ENCODE results near the gene IL16.
A peak's percentile ranks its signal among the peaks of the same experiment; 100 is the strongest.

IL16 gene

DNA sequence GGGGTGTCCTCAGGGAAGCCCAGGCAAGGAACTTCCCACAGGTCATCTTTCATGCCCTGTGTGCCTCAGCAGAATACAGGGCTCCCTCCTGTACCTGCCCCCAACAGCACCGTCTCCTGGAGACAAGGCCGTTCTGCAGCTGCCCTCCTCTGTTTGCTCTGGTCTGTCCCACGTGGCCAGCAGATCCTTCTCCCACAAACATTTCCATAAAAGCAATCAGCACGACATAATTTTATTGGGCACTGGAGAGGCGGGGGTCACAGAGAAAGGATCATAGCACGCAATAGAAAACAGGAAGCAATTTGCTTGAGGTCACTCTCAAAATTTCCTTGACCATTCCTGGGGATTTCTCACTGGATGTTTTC is 97.8 kb downstream of the IL16 start:
- DNase-seq (ENCODE audit: low read depth): no peak

DNA sequence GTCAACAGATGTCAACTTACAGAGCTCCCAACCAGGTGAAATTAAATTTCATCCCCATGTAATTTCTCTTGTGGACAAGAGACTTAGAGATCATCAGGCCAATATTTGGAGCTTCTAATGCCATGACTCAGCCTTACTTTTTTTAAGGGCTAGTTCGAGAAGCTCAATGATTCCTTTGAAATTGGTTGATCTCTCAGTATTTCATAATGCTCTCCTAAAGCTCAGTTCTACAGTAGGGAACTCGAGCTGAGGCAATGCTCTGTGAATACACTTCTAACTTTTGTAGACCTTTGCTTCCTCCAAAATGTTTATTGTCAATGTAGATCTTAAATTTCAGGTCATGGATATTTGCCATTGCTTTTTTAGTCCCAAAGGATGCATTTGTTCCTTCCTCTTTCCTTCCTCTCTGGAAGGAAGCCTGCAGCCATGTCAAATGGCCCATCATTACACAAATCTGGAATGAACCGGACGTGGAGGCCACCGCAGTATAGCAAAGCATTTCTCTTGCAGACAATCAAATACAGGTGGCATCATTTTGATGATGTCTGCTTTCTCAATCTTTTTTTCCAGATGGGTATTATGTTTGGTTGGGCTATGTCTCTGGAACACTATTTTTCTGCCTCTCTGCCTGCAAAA is 98.9 kb downstream of the IL16 start:
- DNase-seq (ENCODE audit: low read depth): no peak

DNA sequence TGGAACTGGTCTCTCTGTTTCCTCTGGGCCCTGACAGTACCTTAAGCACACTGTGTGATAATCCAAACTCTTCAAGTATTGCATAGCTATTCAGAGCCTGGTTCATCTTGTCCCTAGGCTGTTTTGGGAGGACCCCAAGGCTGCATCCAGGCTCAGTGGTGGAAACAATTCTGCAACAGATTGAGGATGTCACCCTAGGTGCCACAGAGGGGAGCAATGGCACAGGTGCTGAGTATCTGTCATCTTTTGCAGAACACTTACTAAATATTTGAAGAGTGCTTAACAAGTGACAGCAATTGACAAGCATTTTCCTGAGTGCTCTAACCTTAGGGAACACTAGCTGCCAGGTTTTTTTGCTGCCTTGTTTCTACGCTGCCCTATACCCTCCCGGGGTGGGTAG is 99.5 kb downstream of the IL16 start:
- no peak for DNase-seq (ENCODE audit: low read depth)

DNA sequence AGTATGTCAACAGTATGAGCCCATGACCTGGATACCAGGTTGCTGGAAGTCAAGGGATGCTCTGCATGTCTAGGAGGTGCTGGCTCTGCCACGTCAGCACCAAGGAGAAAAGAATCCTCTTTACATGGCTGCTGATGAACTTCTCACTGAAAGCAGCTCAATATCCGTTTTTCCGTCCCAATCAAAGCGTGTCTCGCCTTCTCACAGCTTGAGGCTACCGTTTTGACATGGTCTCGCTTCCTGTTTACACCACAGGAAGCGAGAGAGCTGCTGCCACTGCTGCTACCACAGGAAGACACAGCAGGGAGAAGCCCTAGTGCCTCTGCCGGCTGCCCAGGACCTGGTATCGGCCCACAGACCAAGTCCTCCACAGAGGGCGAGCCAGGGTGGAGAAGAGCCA is 100.0 kb downstream of the IL16 start:
- peak; percentile 75 for DNase-seq (ENCODE audit: low read depth)

DNA sequence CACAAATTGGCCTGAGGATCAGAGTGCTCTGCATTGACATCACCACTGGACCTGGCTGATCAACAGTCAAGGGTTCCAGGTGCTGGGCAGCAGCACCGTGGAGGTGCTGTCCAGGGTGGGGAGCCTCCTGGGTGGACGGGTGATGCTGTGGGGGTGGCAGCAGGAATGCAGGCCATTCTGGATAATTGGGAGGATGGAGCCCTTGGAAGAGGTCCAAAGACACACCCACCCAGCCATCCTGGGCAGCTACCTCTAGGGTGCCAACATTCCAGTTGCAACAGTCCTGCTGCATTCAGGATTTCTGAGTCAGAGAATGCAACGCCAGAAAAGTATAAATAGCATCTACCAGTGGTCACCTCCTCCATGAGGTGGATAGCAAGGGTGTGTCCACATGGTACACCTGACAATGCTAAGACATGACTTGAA is 100.5 kb downstream of the IL16 start:
- DNase-seq (ENCODE audit: low read depth): no peak

DNA sequence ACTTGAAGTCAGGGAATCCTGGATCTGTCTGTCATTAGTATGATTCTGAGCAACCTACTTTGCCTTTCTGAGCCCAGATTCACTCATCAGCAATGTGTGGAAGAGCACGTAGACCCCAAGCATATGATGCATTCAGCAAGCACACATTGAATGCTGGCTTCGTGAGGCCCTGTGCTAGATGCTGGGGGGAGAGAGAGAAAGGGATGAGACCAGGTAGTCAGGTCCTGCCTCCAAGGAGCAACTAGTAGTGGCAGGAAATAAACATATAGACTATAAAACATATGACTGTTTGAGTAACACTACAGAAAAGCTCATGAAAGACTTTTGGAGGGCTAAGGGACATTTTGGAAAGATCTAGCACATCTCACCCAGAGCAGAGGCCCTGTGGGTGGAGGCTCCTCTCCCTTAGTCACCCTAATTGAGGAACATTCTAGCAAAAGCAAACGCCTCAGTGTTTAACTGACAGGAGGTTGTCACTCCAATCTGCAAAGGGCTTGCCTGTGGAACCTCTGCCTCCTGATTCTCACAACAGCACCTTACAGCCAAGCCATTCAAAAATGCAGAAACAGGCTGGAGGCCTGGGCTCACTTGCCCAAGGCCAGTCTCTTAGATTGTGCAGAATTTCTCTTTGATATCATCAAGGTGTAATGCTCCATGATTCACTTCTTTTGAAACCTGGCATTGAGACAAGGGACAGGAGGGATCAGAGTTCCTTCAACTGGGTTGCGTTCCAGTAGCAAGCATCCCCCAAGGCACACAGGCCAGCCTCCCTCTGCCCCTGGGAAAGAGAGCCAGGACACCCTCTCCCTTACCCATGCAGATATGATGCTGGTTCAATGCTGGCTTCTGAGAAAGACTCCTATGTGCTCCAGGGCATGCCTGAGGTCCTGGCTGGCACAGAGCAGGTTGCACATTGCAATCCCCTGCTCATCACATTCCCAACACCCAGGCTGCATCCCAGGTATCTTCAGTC is 101.2 kb downstream of the IL16 start:
- no peak for DNase-seq (ENCODE audit: low read depth)

DNA sequence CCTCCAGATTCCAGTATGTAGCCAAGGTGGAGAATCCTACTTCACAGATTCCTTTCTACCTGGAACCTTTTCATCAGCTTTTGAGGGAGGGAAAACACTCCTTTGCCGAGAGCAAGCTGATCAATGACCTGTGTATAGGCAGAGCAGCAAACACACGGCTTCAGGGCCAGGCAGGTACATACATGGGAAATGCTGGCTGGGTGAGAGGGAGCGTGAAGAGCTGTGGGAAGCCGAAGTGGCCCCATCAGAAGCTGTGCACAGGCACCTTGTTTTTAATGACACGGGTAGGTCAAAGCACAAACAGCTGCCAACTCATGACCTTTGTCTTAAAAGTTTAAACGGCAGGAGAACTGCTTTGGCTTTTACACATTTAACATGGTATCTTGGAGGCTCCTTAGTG is 101.9 kb downstream of the IL16 start:
- no peak for DNase-seq (ENCODE audit: low read depth)

DNA sequence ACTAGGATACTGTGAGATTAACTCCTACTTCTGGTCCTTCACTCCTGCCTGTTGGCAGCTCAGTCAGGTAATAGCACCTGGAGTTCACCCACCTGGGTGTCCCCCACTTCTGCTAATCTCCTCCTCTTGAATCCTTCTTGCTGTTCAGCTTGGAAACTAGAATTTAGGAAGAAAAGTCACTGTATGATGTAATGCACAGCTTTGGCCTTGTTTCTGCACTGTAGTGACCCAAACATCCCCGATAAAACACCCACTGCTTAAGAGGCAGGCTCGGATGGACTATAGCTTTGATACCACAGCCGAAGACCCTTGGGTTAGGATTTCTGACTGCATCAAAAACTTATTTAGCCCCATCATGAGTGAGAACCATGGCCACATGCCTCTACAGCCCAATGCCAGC is 102.5 kb downstream of the IL16 start:
- no peak for DNase-seq (ENCODE audit: low read depth)

DNA sequence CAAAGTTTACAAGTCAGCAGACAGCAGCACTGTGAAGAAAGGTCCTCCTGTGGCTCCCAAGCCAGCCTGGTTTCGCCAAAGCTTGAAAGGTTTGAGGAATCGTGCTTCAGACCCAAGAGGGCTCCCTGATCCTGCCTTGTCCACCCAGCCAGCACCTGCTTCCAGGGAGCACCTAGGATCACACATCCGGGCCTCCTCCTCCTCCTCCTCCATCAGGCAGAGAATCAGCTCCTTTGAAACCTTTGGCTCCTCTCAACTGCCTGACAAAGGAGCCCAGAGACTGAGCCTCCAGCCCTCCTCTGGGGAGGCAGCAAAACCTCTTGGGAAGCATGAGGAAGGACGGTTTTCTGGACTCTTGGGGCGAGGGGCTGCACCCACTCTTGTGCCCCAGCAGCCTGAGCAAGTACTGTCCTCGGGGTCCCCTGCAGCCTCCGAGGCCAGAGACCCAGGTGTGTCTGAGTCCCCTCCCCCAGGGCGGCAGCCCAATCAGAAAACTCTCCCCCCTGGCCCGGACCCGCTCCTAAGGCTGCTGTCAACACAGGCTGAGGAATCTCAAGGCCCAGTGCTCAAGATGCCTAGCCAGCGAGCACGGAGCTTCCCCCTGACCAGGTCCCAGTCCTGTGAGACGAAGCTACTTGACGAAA is 103.1 kb downstream of the IL16 start:
- no peak for DNase-seq (ENCODE audit: low read depth)

DNA sequence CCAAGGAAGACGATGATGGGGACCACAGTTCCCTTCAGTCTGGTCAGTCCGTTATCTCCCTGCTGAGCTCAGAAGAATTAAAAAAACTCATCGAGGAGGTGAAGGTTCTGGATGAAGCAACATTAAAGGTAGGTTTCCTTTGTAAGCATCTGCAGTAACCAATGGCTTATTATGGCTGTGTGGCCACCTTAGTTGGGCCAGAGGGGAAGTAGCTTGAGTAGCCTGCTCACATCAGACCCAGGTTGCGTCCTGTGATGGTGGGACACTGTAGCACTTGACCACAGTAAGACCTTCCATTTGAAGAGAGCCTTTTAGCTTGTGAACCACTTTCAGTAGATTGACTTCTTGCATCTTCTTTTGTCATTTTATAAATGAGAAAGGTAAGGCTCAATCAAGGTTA is 104.7 kb downstream of the IL16 start:
- DNase-seq (ENCODE audit: low read depth): no peak

DNA sequence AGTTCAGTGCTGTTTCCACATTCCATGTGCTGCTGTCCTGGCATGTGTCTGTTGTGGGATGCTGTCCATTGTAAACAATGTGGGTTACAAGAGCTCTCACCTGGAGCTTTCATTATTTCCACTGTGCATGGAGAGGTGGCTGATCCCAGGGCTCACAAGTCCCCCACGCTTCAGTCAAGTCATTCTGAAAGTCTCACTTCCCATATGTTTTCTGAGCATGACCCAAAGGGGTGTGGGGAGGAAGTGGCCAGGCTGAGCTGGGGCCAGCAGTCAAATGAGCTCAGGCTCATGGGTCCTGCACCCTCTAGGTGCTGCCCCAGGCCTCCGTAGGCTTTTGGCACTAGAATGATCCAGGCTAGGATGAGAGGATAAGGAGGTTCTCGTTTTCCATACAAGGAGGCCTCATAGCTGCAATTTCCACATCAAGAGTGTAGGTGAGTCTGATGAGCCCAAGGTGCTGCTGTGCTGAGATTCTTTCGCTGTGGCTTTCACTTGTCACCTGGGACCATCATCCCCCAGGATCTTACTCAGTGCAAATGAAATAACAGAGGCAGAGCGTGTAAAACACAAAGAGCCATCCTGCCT is 105.2 kb downstream of the IL16 start:
- no peak for DNase-seq (ENCODE audit: low read depth)

DNA sequence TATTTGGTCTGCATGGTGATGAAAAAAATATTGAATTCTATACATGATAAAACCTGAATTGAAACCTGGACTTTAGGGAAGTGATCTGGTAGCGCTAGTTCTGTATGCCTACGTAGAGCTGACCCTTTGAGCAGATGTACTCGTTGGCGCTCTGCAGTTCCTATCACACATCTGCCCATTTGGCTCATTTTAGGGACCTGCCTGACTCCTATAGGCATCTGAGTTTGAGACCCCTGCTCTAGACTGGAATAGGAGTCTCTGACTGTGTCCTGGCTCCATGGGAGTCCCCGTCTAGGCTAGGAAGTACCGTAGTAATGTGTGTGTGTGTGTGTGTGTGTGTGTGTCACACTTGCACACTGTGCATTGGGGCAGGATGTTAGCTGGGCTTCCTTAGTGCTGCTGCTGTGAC is 106.0 kb downstream of the IL16 start:
- no peak for DNase-seq (ENCODE audit: low read depth)

DNA sequence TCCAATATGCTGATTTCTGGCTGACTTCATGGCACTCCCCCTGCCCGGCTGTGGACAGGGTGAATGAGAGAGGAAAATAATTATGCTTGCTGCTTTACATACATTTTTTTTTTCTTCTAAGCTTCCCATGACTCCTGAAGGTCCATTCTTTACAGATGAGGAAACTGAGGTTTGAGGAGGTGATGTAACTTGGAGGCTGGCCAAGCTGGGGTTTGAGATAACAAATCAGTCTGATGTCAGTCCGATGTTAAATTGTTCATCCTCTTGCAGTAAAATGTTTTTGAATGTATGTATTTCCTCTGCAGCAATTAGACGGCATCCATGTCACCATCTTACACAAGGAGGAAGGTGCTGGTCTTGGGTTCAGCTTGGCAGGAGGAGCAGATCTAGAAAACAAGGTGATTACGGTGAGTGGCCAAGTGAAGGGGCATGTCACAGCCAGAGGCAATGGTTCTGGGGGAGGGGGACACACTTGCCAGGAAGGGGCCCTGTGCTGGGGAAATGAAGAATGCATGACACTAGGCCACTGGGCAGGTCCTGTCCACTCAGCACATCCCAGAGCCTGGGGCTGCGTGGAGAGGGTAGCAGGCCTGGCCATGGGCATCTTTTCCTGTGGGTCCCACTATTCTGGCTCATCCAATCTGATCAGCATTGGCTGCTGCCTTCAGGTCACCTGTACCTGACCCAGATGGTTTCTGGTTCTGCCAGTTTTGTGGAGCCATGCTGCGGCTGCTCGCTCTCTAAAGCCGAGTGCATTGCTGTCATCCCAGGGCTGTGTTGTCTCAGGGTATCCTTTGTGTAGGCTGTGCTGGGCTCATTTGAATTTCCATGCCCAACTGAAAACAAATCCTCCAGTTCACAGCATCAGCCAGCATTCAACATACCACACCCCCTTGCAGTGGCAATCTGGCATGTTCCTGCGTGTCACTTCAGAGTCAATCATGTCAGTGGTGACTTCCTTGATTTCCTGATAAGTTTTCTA is 106.9 kb downstream of the IL16 start:
- DNase-seq (ENCODE audit: low read depth): no peak

DNA sequence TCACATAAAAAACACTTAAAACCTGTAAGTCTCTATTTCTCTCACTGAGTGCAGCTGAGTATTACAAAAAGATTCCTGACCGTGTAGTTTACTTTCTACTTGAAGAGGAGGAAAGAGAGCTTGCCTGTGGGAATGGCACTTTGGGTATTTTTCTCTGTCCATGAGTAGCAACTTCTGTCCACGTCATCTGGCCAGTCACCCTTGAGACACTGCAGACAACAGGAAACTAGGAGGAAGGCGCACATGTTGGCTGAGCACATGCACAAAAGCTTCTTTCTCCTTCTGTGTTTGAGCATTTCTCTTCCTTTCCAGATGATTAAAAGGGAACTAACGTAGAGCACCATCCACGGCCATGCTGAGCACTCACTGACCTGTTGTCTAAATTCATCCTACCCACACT is 107.5 kb downstream of the IL16 start:
- DNase-seq (ENCODE audit: low read depth): no peak

DNA sequence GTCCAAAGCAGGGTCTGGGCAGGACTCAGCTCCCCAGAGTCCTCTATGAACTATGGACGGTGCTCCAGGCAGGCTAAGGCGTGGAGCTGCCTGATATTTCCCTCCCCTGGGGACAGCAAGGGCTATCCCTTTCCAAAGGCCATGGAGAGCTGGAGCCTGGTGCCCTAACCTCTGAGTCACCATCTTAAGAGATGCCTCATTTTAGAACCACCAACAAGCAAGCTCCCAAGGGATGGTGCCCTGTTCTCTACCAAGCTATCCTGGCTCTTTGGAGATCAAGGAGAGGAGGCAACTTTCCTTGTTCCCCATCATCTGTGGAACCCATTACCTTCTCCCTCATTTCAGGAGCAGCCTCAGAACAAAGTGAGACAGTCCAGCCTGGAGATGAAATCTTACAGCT is 111.6 kb downstream of the IL16 start:
- no peak for DNase-seq (ENCODE audit: low read depth)

DNA sequence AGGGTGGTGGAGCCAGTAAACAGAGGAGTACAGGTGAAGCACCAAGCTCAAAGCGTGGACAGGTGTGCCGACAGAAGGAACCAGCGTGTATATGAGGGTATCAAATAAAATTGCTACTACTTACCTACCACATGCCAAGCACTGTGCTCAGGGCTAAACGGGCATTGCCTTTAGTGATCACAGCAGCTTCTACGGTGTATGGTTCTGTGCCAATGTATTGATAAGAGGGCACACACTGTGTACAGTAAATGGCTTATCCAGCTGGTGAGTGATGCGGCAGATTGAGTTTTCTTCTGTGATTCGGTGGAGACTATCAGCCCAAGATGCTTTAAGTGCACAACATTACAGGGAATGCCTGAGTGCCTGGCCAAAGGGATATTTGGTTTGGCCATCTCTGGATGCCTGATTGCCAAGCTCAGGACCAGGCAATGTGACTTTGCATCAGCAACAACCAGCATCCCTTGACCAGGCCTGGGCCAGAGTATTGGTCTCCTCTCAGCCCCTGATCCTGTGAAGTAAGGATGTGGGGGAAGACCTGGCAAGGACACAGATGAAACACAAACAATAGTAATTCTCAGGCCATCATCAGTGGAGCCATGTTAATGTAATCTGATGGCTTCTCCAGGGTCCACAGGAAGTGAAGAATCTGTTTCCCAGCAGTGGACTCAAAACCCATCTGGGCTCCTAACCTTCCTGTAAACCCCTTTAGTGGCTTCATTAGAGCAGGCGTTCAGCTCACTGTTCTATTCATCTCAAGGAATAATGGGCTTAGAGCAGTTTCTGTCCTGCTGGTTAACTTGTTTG is 113.2 kb downstream of the IL16 start:
- no peak for DNase-seq (ENCODE audit: low read depth)

DNA sequence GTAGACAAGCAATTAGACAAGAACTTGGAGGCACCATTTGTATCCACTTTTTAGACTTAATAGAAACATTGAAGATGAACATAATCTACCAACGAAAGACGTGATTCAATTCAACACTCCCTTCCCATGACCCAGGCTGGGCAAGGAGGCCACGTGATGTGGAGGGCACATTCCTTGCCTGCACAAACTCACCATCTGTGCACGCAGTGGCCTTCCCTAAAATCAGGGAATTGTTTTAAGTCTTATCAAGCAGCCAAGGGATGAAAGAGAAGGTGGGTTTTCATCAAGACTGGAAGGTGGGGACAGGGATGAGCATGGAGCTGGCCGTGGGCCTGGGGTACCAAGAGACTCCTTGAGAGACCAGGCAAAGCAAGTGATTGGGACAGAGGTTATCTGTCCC is 113.8 kb downstream of the IL16 start:
- DNase-seq (ENCODE audit: low read depth): no peak

DNA sequence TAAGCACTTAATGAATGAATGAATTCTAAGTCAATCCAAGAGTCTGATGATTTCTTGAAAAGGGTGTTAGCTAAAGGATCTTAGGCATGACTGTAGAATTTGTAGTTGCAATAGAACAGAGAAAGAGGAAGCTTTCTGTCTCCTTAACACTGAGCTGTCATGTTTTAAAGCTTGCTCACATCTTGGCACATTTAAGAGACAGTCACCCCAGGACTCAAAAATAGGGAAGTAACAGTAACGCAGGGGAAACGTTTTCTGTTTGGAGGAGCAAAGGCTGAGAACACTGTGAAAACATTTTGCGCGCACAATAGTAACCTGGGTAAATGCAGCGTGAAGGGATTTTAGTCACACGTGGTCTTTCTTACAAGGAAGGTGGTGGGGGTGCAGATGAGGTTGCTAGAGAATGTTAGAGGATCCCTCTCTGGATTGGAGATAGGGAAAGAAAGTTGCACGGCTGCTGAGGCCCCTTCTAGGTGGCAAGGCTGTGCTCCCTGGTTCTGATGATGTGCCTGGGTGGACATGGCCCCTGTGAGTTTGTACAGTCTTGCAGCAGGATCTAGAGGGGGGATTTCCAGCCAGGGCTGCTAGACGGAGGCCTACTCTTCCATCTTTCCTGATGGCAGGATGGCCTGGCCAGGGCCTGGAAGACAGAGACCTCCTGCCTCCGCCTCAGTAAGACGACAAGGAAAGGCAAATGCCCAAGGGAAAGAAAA is 115.2 kb downstream of the IL16 start:
- no peak for DNase-seq (ENCODE audit: low read depth)

DNA sequence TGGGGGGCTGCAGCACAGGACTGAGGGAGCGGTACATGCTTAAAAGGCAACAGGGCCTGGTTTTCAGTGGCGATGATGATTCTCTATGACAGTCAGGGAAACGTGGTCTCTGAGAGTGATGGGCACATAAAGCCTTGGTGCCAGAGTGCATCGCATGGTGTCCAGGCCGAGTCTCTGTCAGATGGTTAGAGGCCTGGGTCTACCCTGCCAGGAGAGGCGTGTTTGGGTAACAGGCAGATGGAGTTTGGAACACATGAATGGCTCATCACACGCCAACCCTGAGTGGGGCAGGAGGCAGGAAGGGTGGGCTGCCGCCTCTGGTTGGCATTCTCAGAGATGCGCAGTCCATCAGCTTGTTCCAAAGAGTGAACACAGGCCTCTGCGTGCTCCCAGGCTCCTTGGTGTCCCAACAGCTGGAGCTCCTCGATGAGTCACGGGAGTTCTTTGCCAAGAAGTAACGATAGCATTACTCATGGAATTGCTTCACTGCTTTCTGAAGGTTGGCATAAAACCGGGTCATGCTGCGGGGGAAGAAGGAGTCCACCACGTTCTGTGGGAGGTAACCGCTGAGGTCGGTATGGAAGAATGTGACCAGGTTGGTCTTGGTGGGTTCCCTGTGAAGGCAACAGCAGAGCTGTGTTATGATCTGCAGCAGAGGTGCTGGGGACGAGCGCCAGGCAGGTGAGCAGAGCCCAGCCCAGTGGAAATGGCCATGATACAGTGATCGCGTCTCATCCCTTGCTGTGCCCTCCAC is 116.3 kb downstream of the IL16 start:
- no peak for DNase-seq (ENCODE audit: low read depth)
